IPS DF 4.7 (cell line): Measurements from ENCODE around the gene MYCBPAP.

Experiments used
- DNase-seq: peaks from one replicate; pipeline ENCODE4 v3.0.0-alpha.2; 2013; ENCODE audit warnings: low spot score; ENCODE audit errors: extremely low read depth

MYCBPAP gene

GRCh38 chr17:50487213-50488096 lies 20.8 kb upstream of the MYCBPAP start:
- DNase-seq = no peak

- DNase-seq = no peak
Observed at GRCh38 chr17:50488880-50489279, 19.4 kb upstream of the MYCBPAP start.

- DNase-seq = no peak
Observed at GRCh38 chr17:50491505-50491904, 16.7 kb upstream of the MYCBPAP start.

GRCh38 chr17:50492214-50492613 lies 16.0 kb upstream of the MYCBPAP start:
- no peak for DNase-seq

GRCh38 chr17:50493744-50494143 lies 14.5 kb upstream of the MYCBPAP start:
- no peak for DNase-seq

- DNase-seq = no peak
Observed at GRCh38 chr17:50495217-50495823, 12.9 kb upstream of the MYCBPAP start.

- no peak for DNase-seq
Observed at GRCh38 chr17:50495918-50496317, 12.3 kb upstream of the MYCBPAP start.

GRCh38 chr17:50498021-50498874 lies 10.0 kb upstream of the MYCBPAP start:
- no peak for DNase-seq

GRCh38 chr17:50499270-50499669 lies 9.0 kb upstream of the MYCBPAP start:
- no peak for DNase-seq

GRCh38 chr17:50499721-50500120 lies 8.5 kb upstream of the MYCBPAP start:
- no peak for DNase-seq

GRCh38 chr17:50501054-50501453 lies 7.2 kb upstream of the MYCBPAP start:
- no peak for DNase-seq

GRCh38 chr17:50502301-50502990 lies 5.8 kb upstream of the MYCBPAP start:
- no peak for DNase-seq

GRCh38 chr17:50505591-50506130 lies 2.6 kb upstream of the MYCBPAP start:
- DNase-seq = no peak

- no peak for DNase-seq
Observed at GRCh38 chr17:50506298-50506697, 1.9 kb upstream of the MYCBPAP start.

- DNase-seq = no peak
Observed at GRCh38 chr17:50508573-50509460, 578 bp downstream of the MYCBPAP start.

GRCh38 chr17:50511058-50511457 lies 2.8 kb downstream of the MYCBPAP start:
- DNase-seq = no peak

GRCh38 chr17:50513495-50513894 lies 5.3 kb downstream of the MYCBPAP start:
- DNase-seq = no peak

GRCh38 chr17:50514388-50514787 lies 6.1 kb downstream of the MYCBPAP start:
- no peak for DNase-seq

GRCh38 chr17:50514936-50515702 lies 6.9 kb downstream of the MYCBPAP start:
- DNase-seq = no peak
